M059J (cell line): ENCODE data around the gene CKAP5. TPM values are rescaled to one million over a fixed set of nuclear protein-coding genes. Genes with fewer than 3 reads are reported as not detected.
"Not testable (repeated sequence)": the region's sequence is repeated elsewhere in the genome, so short reads cannot be mapped to it uniquely, and the experiment has no call there.

Experiments used
- DNase-seq: peaks from one replicate; pipeline ENCODE4 v3.0.0-alpha.2; 2012; ENCODE audit warnings: low read depth
- total RNA-seq: library from RNA; depleted of rRNA; stranded (reverse); fragments of >200 nt; shearing (Covaris generic); gene quantifications from 2 replicates; pipeline ENCODE4 v1.2.3, GENCODE V29; 2014

CKAP5 gene
- total RNA-seq, 1 experiment from 2014 or later: 113 TPM

- no peak for DNase-seq
Measured at GRCh38 chr11:46855167-46855566, 9.1 kb upstream of the CKAP5 start.

- no peak for DNase-seq
Measured at GRCh38 chr11:46850829-46851380, 4.8 kb upstream of the CKAP5 start.

- no peak for DNase-seq
Measured at GRCh38 chr11:46849631-46850030, 3.6 kb upstream of the CKAP5 start.

- DNase-seq: no peak
Measured at GRCh38 chr11:46846510-46846830, 390 bp upstream of the CKAP5 start.

GRCh38 chr11:46845440-46845739, 690 bp downstream of the CKAP5 start:
- no peak for DNase-seq

- no peak for DNase-seq
Measured at GRCh38 chr11:46840116-46840515, 6.0 kb downstream of the CKAP5 start.

- no peak for DNase-seq
Measured at GRCh38 chr11:46838501-46838900, 7.6 kb downstream of the CKAP5 start.

- no peak for DNase-seq
Measured at GRCh38 chr11:46837860-46838259, 8.2 kb downstream of the CKAP5 start.

- no peak for DNase-seq
Measured at GRCh38 chr11:46836870-46837269, 9.2 kb downstream of the CKAP5 start.

- DNase-seq: no peak
Measured at GRCh38 chr11:46836431-46836830, 9.6 kb downstream of the CKAP5 start.

- DNase-seq: no peak
Measured at GRCh38 chr11:46835897-46836296, 10.2 kb downstream of the CKAP5 start.

GRCh38 chr11:46834821-46835220, 11.3 kb downstream of the CKAP5 start:
- no peak for DNase-seq

GRCh38 chr11:46832511-46833214, 13.4 kb downstream of the CKAP5 start:
- DNase-seq: peak; percentile 70

GRCh38 chr11:46827995-46828394, 18.1 kb downstream of the CKAP5 start:
- DNase-seq: peak; percentile 3

GRCh38 chr11:46826310-46827044, 19.6 kb downstream of the CKAP5 start:
- peak; percentile 47 for DNase-seq

- peak; percentile 50 for DNase-seq
Measured at GRCh38 chr11:46808799-46809431, 37.2 kb downstream of the CKAP5 start.

GRCh38 chr11:46801694-46802470, 44.2 kb downstream of the CKAP5 start:
- no peak for DNase-seq

GRCh38 chr11:46800177-46800576, 45.9 kb downstream of the CKAP5 start:
- no peak for DNase-seq

- not testable (repeated sequence) for DNase-seq
Measured at GRCh38 chr11:46799725-46800124, 46.4 kb downstream of the CKAP5 start.

- DNase-seq: no peak
Measured at GRCh38 chr11:46778416-46778815, 67.7 kb downstream of the CKAP5 start.

GRCh38 chr11:46776878-46777277, 69.2 kb downstream of the CKAP5 start:
- no peak for DNase-seq

- no peak for DNase-seq
Measured at GRCh38 chr11:46769636-46770221, 76.4 kb downstream of the CKAP5 start.
